Peyer's patch (tissue), 4 donors: ENCODE data around the gene HPCAL1.

Experiments used
- POLR2A ChIP-seq, 2 donors: fragments of 450-650 bp; IDR thresholded peaks; one replicate each; pipeline ENCODE4 v1.5.1; 2017; ENCODE audit warnings: antibody characterized with exemption in 2 of 2, mild to moderate bottlenecking in 2 of 2, moderate library complexity in 2 of 2
- TF ChIP-seq, protein P1 (sequence below), 6 experiments: fragments of 450-650 bp in 4 of 6; fragments of 200-600 bp in 2 of 6; sonication (generic) in 1 of 6; IDR thresholded peaks; one replicate each; pipeline ENCODE4 v1.5.1; 2017 to 2019; ENCODE audit warnings: antibody characterized with exemption in 6 of 6, mild to moderate bottlenecking in 3 of 6, moderate library complexity in 1 of 6

DNA sequence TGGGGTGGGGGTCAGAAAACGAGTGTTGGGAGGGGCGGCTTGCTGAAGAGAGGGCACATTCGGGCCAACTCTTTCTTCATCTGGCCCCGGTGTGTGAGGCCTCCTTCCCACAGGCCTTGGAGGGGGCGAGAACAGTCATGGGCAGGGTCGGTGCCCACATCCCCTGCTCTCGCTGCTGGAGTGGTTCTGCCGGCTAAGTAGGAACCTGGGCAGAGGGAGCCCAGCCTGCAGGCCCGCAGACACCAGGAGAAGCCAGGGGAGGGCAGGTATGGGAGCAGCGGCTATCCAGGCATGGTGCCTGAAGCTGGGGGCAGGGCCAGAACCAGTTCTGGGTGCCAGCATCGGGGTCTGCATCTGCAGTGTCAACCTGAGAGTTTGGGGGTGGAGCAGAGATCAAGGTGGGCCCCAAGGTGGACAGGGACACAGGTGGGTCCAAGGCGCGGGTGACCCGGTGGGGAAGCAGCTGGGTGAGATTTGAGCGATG, 46.6 kb upstream of the HPCAL1 start:
- no peak for TF ChIP-seq POLR2A (IDR thresholded peaks at IDR 0.05)
- TF ChIP-seq, protein P1, sequence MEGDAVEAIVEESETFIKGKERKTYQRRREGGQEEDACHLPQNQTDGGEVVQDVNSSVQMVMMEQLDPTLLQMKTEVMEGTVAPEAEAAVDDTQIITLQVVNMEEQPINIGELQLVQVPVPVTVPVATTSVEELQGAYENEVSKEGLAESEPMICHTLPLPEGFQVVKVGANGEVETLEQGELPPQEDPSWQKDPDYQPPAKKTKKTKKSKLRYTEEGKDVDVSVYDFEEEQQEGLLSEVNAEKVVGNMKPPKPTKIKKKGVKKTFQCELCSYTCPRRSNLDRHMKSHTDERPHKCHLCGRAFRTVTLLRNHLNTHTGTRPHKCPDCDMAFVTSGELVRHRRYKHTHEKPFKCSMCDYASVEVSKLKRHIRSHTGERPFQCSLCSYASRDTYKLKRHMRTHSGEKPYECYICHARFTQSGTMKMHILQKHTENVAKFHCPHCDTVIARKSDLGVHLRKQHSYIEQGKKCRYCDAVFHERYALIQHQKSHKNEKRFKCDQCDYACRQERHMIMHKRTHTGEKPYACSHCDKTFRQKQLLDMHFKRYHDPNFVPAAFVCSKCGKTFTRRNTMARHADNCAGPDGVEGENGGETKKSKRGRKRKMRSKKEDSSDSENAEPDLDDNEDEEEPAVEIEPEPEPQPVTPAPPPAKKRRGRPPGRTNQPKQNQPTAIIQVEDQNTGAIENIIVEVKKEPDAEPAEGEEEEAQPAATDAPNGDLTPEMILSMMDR (IDR thresholded peaks at IDR 0.05): no peak
